ENCODE results near the gene VAV1. TPM values are rescaled to one million over a fixed set of nuclear protein-coding genes. Genes with fewer than 3 reads are reported as not detected.

VAV1 gene
- total and polyA plus RNA-seq, 9 of the 15 experiments (the other 6 are each of a cell fraction or from before 2014, with no cell fraction given): 0.46 to 20.1 (median 11.1) TPM

GRCh38 chr19:6737873-6738786 is 34.4 kb upstream of the VAV1 start (continued):
- TF ChIP-seq PATZ1 (CRISPR knock-in tag; IDR thresholded peaks at IDR 0.05; ENCODE audit: borderline replicate concordance) (no peak), RBM22 (IDR thresholded peaks at IDR 0.05; ENCODE audit: low read depth, low read length, poor library complexity, severe bottlenecking) (no peak), ZNF282 (CRISPR knock-in tag; IDR thresholded peaks at IDR 0.05) (no peak), CUX1 (CRISPR knock-in tag; IDR thresholded peaks at IDR 0.05) (no peak), ETV1 (tag; conservative IDR thresholded peaks at IDR 0.05; ENCODE audit: low read depth) (peak; percentile 81), PHF21A (IDR thresholded peaks at IDR 0.05; ENCODE audit: borderline replicate concordance, low read depth) (no peak), TEAD2 (tag; IDR thresholded peaks at IDR 0.05) (no peak), JUNB (CRISPR knock-in tag; conservative IDR thresholded peaks at IDR 0.05) (no peak), POLR2H (tag; IDR thresholded peaks at IDR 0.05; ENCODE audit: low read depth) (no peak), SAFB (IDR thresholded peaks at IDR 0.05; ENCODE audit: borderline replicate concordance, low read depth, low read length) (no peak), ETS2 (tag; IDR thresholded peaks at IDR 0.05; ENCODE audit: borderline replicate concordance, poor library complexity, severe bottlenecking) (no peak), CBX1 (IDR thresholded peaks at IDR 0.05; ENCODE audit: low read depth) (no peak), ZBTB9 (CRISPR knock-in tag; IDR thresholded peaks at IDR 0.05) (0 out of 2 replicates have a peak, but pooled peaks have one; percentile 58)
- TF ChIP-seq, protein P1, sequence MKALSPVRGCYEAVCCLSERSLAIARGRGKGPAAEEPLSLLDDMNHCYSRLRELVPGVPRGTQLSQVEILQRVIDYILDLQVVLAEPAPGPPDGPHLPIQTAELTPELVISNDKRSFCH (CRISPR knock-in tag; IDR thresholded peaks at IDR 0.05): no peak
- TF ChIP-seq, protein P1 (tag; IDR thresholded peaks at IDR 0.05): no peak; the same call in none of the 2 replicates

All from K562 (cell line).